HEK293 (cell line): ENCODE measurements around the gene CLSTN1.

Experiments used
- CTCF ChIA-PET: fragments of 350-600 bp; formaldehyde crosslinking; extraction: SDS; loops from one replicate; lab custom pipeline; 2021; ENCODE audit warnings: antibody characterized with exemption; lab: Yijun Ruan, JAX
- POLR2A ChIA-PET: fragments of 300-600 bp; formaldehyde crosslinking; extraction: SDS; loops from one replicate; lab custom pipeline; 2020; ENCODE audit warnings: antibody characterized with exemption, inconsistent platforms; lab: Yijun Ruan, JAX
- H3K27ac ChIP-seq: fragments of 200-500 bp; sonication (Bioruptor generic); 2 replicates; pipeline ENCODE4 v1.5.1; 2014; ENCODE audit warnings: low read depth, low read length, control low read depth, inconsistent platforms; ENCODE audit errors: extremely low read depth
- H3K36me3 ChIP-seq, 2 experiments: fragments of 200-500 bp in 1 of 2; sonication (Bioruptor generic) in 1 of 2; 1 replicate in 1 of 2; 2 replicates in 1 of 2; pipeline ENCODE4 v1.5.1; 2014 to 2017; ENCODE audit warnings: inconsistent platforms in 2 of 2, low read length in 2 of 2; ENCODE audit not compliant: control insufficient read depth in 2 of 2, insufficient read depth in 1 of 2
- H3K4me1 ChIP-seq: fragments of 200-500 bp; sonication (Bioruptor generic); 2 replicates; pipeline ENCODE4 v1.5.1; 2014; ENCODE audit warnings: mild to moderate bottlenecking, low read length, inconsistent platforms; ENCODE audit not compliant: control insufficient read depth, insufficient read depth
- H3K4me3 ChIP-seq: 2 replicates; pipeline ENCODE4 v1.5.1; 2011; ENCODE audit warnings: low read depth, mild to moderate bottlenecking, control low read depth, low read length, moderate library complexity
- H3K9me3 ChIP-seq: fragments of 200-500 bp; sonication (Bioruptor generic); 2 replicates; pipeline ENCODE4 v1.5.1; 2014; ENCODE audit warnings: low read depth, low read length, inconsistent platforms; ENCODE audit not compliant: control insufficient read depth, insufficient read depth
- GLI2 ChIP-seq: fragments of 450-650 bp; formaldehyde crosslinking; IDR thresholded peaks from 2 replicates; pipeline ENCODE4; 2017; ENCODE audit warnings: missing biosample characterization, missing genetic modification characterization, low read depth, borderline replicate concordance
- GLI4 ChIP-seq: fragments of 450-650 bp; formaldehyde crosslinking; IDR thresholded peaks from 2 replicates; pipeline ENCODE4 v1.5.1; 2016; ENCODE audit warnings: missing biosample characterization, missing genetic modification characterization
- KLF1 ChIP-seq: fragments of 450-650 bp; formaldehyde crosslinking; IDR thresholded peaks from 2 replicates; pipeline ENCODE4 v1.5.1; 2016; ENCODE audit warnings: missing biosample characterization, missing genetic modification characterization
- KLF9 ChIP-seq: fragments of 450-650 bp; formaldehyde crosslinking; IDR thresholded peaks from 2 replicates; pipeline ENCODE4 v1.5.1; 2016; ENCODE audit warnings: missing biosample characterization, missing genetic modification characterization, low read depth
- MYNN ChIP-seq: fragments of 450-650 bp; formaldehyde crosslinking; IDR thresholded peaks from 2 replicates; pipeline ENCODE4 v1.5.1; 2016; ENCODE audit warnings: missing biosample characterization, missing genetic modification characterization, borderline replicate concordance
- OSR2 ChIP-seq: fragments of 450-650 bp; formaldehyde crosslinking; IDR thresholded peaks from 2 replicates; pipeline ENCODE4 v1.5.1; 2016; ENCODE audit warnings: missing biosample characterization, missing genetic modification characterization
- SP2 ChIP-seq: fragments of 450-650 bp; formaldehyde crosslinking; IDR thresholded peaks from 2 replicates; pipeline ENCODE4 v1.5.1; 2016; ENCODE audit warnings: missing biosample characterization, missing genetic modification characterization
- SP3 ChIP-seq: fragments of 450-650 bp; formaldehyde crosslinking; IDR thresholded peaks from 2 replicates; pipeline ENCODE4 v1.5.1; 2016; ENCODE audit warnings: missing biosample characterization, missing genetic modification characterization
- TCF7L2 ChIP-seq: IDR thresholded peaks from 2 replicates; pipeline ENCODE4 v1.6.1; 2011; ENCODE audit warnings: low read depth, mild to moderate bottlenecking, inconsistent platforms, low read length, moderate library complexity, borderline replicate concordance
- TSHZ1 ChIP-seq: fragments of 450-650 bp; formaldehyde crosslinking; IDR thresholded peaks from 2 replicates; pipeline ENCODE4 v1.5.1; 2016; ENCODE audit warnings: missing biosample characterization, missing genetic modification characterization, borderline replicate concordance
- ZBTB10 ChIP-seq: fragments of 450-650 bp; formaldehyde crosslinking; IDR thresholded peaks from 2 replicates; pipeline ENCODE4 v1.5.1; 2016; ENCODE audit warnings: missing biosample characterization, missing genetic modification characterization
- ZBTB7A ChIP-seq: fragments of 450-650 bp; formaldehyde crosslinking; IDR thresholded peaks from 2 replicates; pipeline ENCODE4 v1.5.1; 2016; ENCODE audit warnings: low read depth, missing biosample characterization, missing genetic modification characterization
- ZNF121 ChIP-seq: fragments of 450-650 bp; formaldehyde crosslinking; IDR thresholded peaks from 2 replicates; pipeline ENCODE4 v1.5.1; 2016; ENCODE audit warnings: missing biosample characterization, missing genetic modification characterization
- ZNF155 ChIP-seq: fragments of 450-650 bp; formaldehyde crosslinking; IDR thresholded peaks from 2 replicates; pipeline ENCODE4 v1.5.1; 2016; ENCODE audit warnings: missing biosample characterization, missing genetic modification characterization
- ZNF18 ChIP-seq: fragments of 450-650 bp; formaldehyde crosslinking; IDR thresholded peaks from 2 replicates; pipeline ENCODE4 v1.5.1; 2016; ENCODE audit warnings: missing biosample characterization, missing genetic modification characterization
- ZNF26 ChIP-seq: fragments of 450-650 bp; formaldehyde crosslinking; IDR thresholded peaks from 2 replicates; pipeline ENCODE4 v1.5.1; 2016; ENCODE audit warnings: missing biosample characterization, missing genetic modification characterization
- ZNF398 ChIP-seq: fragments of 450-650 bp; formaldehyde crosslinking; IDR thresholded peaks from 2 replicates; pipeline ENCODE4 v1.5.1; 2017; ENCODE audit warnings: missing biosample characterization, missing genetic modification characterization
- ZNF416 ChIP-seq: fragments of 450-650 bp; formaldehyde crosslinking; IDR thresholded peaks from 2 replicates; pipeline ENCODE4 v1.5.1; 2016; ENCODE audit warnings: missing biosample characterization, missing genetic modification characterization
- ZNF423 ChIP-seq: fragments of 450-650 bp; formaldehyde crosslinking; IDR thresholded peaks from 2 replicates; pipeline ENCODE4 v1.5.1; 2016; ENCODE audit warnings: missing biosample characterization, missing genetic modification characterization
- ZNF510 ChIP-seq: fragments of 450-650 bp; formaldehyde crosslinking; IDR thresholded peaks from 2 replicates; pipeline ENCODE4 v1.5.1; 2018; ENCODE audit warnings: mild to moderate bottlenecking, missing genetic modification characterization, missing biosample characterization; ENCODE audit not compliant: insufficient replicate concordance
- ZNF529 ChIP-seq: fragments of 450-650 bp; formaldehyde crosslinking; IDR thresholded peaks from 2 replicates; pipeline ENCODE4 v1.5.1; 2017; ENCODE audit warnings: missing genetic modification characterization, missing biosample characterization; ENCODE audit not compliant: insufficient replicate concordance
- ZNF548 ChIP-seq: fragments of 450-650 bp; formaldehyde crosslinking; IDR thresholded peaks from 2 replicates; pipeline ENCODE4 v1.5.1; 2016; ENCODE audit warnings: missing biosample characterization, missing genetic modification characterization
- ZNF624 ChIP-seq: fragments of 450-650 bp; formaldehyde crosslinking; IDR thresholded peaks from 2 replicates; pipeline ENCODE4 v1.5.1; 2017; ENCODE audit warnings: missing biosample characterization, missing genetic modification characterization
- ZNF629 ChIP-seq: fragments of 450-650 bp; formaldehyde crosslinking; IDR thresholded peaks from 2 replicates; pipeline ENCODE4 v1.5.1; 2017; ENCODE audit warnings: missing biosample characterization, missing genetic modification characterization
- ZNF791 ChIP-seq: fragments of 450-650 bp; formaldehyde crosslinking; IDR thresholded peaks from 2 replicates; pipeline ENCODE4 v1.5.1; 2016; ENCODE audit warnings: missing biosample characterization, missing genetic modification characterization
- ZSCAN16 ChIP-seq: fragments of 450-650 bp; formaldehyde crosslinking; IDR thresholded peaks from 2 replicates; pipeline ENCODE4 v1.5.1; 2016; ENCODE audit warnings: missing biosample characterization, missing genetic modification characterization

Gene CLSTN1

GRCh38 chr1:9696793-9697192, 127.0 kb downstream of the CLSTN1 start:
- Histone ChIP-seq H3K36me3 (no peaks in the 10 kb centered on the region), H3K9me3 (no peaks in the 10 kb centered on the region), H3K4me1 (no peaks in the 10 kb centered on the region), H3K27ac (no peak overlapping the region), H3K4me3 (no peak overlapping the region)
- ChIA-PET POLR2A (no interaction called here), CTCF (interaction anchor here (0.6 to 1.5 kb wide), 2 partner anchors 42 to 70 kb away, joined by 3 to 6 read pairs; no protein-coding TSS in a partner anchor)
- TF ChIP-seq ZNF26 (tag by site-specific recombination) (no peak), GLI4 (tag by site-specific recombination) (no peak), ZBTB7A (tag by site-specific recombination) (no peak), ZNF529 (tag by site-specific recombination) (no peak), ZNF416 (tag by site-specific recombination) (no peak), GLI2 (tag by site-specific recombination) (no peak), ZNF423 (no peak), ZNF18 (tag by site-specific recombination) (no peak), ZNF398 (tag by site-specific recombination) (no peak), ZSCAN16 (tag by site-specific recombination) (no peak), ZNF624 (tag by site-specific recombination) (no peak), OSR2 (no peak), ZNF155 (tag by site-specific recombination) (no peak), ZNF791 (tag by site-specific recombination) (no peak), KLF9 (tag by site-specific recombination) (no peak), SP2 (tag by site-specific recombination) (no peak), SP3 (tag by site-specific recombination) (no peak)

- Histone ChIP-seq H3K9me3 (no peaks in the 10 kb centered on the region), H3K36me3 (no peaks in the 10 kb centered on the region), H3K4me1 (no peaks in the 10 kb centered on the region), H3K4me3 (no peak overlapping the region), H3K27ac (no peak overlapping the region)
- CTCF ChIA-PET, result interaction anchor here (0.6 to 2.6 kb wide), 4 partner anchors 10 to 93 kb away, joined by 3 to 9 read pairs (median 6); no protein-coding TSS in a partner anchor
- POLR2A ChIA-PET, result no interaction called here
- no peak for TF ChIP-seq TCF7L2
- TF ChIP-seq ZNF629 (tag by site-specific recombination), result no peak
- TF ChIP-seq ZNF510 (tag by site-specific recombination), result no peak
- no peak for TF ChIP-seq ZBTB10 (tag by site-specific recombination)
- TF ChIP-seq ZNF548 (tag by site-specific recombination), result no peak
- TF ChIP-seq KLF1 (tag by site-specific recombination), result no peak
- TF ChIP-seq MYNN, result no peak
- TF ChIP-seq TSHZ1 (tag by site-specific recombination), result no peak
- no peak for TF ChIP-seq ZNF121
Observed at GRCh38 chr1:9691691-9692090, 132.1 kb downstream of the CLSTN1 start.
